ENCODE results near the gene TBC1D8. TPM values are rescaled to one million over a fixed set of nuclear protein-coding genes. Genes with fewer than 3 reads are reported as not detected.
A peak's percentile ranks its signal among the peaks of the same experiment; 100 is the strongest.

TBC1D8 gene
- total and polyA plus RNA-seq, 2 of the 13 experiments (the other 11 are each of a cell fraction or from before 2014, with no cell fraction given) = 45.1 to 95.4 TPM

GRCh38 chr2:101003278-101003775 is 147.9 kb downstream of the TBC1D8 start (continued):
- no peak for TF ChIP-seq LCORL (IDR thresholded peaks at IDR 0.05)
- no peak for TF ChIP-seq LCORL (CRISPR knock-in tag; IDR thresholded peaks at IDR 0.05)
- TF ChIP-seq IRF2 (CRISPR knock-in tag; IDR thresholded peaks at IDR 0.05) = no peak; the same call in 1 of the 2 replicates
- no peak for TF ChIP-seq SATB2 (CRISPR knock-in tag; IDR thresholded peaks at IDR 0.05)
- no peak for TF ChIP-seq NCOR1 (IDR thresholded peaks at IDR 0.05; ENCODE audit: borderline replicate concordance, low read length)
- no peak for TF ChIP-seq ZHX1 (CRISPR knock-in tag; IDR thresholded peaks at IDR 0.05; ENCODE audit: low read depth)
- TF ChIP-seq, protein P1, sequence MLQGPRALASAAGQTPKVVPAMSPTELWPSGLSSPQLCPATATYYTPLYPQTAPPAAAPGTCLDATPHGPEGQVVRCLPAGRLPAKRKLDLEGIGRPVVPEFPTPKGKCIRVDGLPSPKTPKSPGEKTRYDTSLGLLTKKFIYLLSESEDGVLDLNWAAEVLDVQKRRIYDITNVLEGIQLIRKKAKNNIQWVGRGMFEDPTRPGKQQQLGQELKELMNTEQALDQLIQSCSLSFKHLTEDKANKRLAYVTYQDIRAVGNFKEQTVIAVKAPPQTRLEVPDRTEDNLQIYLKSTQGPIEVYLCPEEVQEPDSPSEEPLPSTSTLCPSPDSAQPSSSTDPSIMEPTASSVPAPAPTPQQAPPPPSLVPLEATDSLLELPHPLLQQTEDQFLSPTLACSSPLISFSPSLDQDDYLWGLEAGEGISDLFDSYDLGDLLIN (CRISPR knock-in tag; IDR thresholded peaks at IDR 0.05; ENCODE audit: borderline replicate concordance) = no peak
- no peak for TF ChIP-seq ZNF607 (CRISPR knock-in tag; IDR thresholded peaks at IDR 0.05; ENCODE audit: borderline replicate concordance)
- no peak for TF ChIP-seq ZNF75D (CRISPR knock-in tag; IDR thresholded peaks at IDR 0.05; ENCODE audit: borderline replicate concordance)
- TF ChIP-seq SIN3A (IDR thresholded peaks at IDR 0.05; ENCODE audit: borderline replicate concordance, low read depth, low read length) = no peak
- no peak for TF ChIP-seq ZNF83 (CRISPR knock-in tag; IDR thresholded peaks at IDR 0.05; ENCODE audit: borderline replicate concordance)
- TF ChIP-seq POLR2AphosphoS2 (IDR thresholded peaks at IDR 0.05; ENCODE audit: low read depth, low read length) = peak; percentile 55; the same call in 1 of the 2 replicates
- no peak for TF ChIP-seq ZNF235 (CRISPR knock-in tag; IDR thresholded peaks at IDR 0.05; ENCODE audit: borderline replicate concordance)
- TF ChIP-seq RAD51 (IDR thresholded peaks at IDR 0.05; ENCODE audit: borderline replicate concordance) = no peak
- no peak; the same call in 1 of the 2 replicates for TF ChIP-seq ZBTB3 (CRISPR knock-in tag; IDR thresholded peaks at IDR 0.05; ENCODE audit: borderline replicate concordance, low read depth)
- TF ChIP-seq TEAD3 (CRISPR knock-in tag; optimal IDR thresholded peaks at IDR 0.05; ENCODE audit: borderline replicate concordance) = peak; percentile 29
- TF ChIP-seq, protein P2, sequence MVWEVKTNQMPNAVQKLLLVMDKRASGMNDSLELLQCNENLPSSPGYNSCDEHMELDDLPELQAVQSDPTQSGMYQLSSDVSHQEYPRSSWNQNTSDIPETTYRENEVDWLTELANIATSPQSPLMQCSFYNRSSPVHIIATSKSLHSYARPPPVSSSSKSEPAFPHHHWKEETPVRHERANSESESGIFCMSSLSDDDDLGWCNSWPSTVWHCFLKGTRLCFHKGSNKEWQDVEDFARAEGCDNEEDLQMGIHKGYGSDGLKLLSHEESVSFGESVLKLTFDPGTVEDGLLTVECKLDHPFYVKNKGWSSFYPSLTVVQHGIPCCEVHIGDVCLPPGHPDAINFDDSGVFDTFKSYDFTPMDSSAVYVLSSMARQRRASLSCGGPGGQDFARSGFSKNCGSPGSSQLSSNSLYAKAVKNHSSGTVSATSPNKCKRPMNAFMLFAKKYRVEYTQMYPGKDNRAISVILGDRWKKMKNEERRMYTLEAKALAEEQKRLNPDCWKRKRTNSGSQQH (CRISPR knock-in tag; IDR thresholded peaks at IDR 0.05; ENCODE audit: low read depth) = no peak
- TF ChIP-seq CCDC6 (CRISPR knock-in tag; IDR thresholded peaks at IDR 0.05) = no peak
- TF ChIP-seq MIER2 (CRISPR knock-in tag; IDR thresholded peaks at IDR 0.05) = no peak
- no peak for TF ChIP-seq ZNF383 (CRISPR knock-in tag; IDR thresholded peaks at IDR 0.05; ENCODE audit: borderline replicate concordance)
- TF ChIP-seq ZNF678 (CRISPR knock-in tag; IDR thresholded peaks at IDR 0.05) = peak; percentile 63; the same call in 1 of the 2 replicates
- no peak for TF ChIP-seq MZF1 (CRISPR knock-in tag; IDR thresholded peaks at IDR 0.05; ENCODE audit: borderline replicate concordance)
- no peak for TF ChIP-seq NCOA5 (CRISPR knock-in tag; IDR thresholded peaks at IDR 0.05)
- no peak for TF ChIP-seq ZNF772 (CRISPR knock-in tag; IDR thresholded peaks at IDR 0.05)
- no peak for TF ChIP-seq SNAI1 (CRISPR knock-in tag; IDR thresholded peaks at IDR 0.05; ENCODE audit: borderline replicate concordance)

Data from HepG2 (cell line).